Vagina (tissue), 2 donors: ENCODE measurements around the gene TTR.

Experiments
- POLR2A ChIP-seq, 2 donors: fragments of 450-650 bp; IDR thresholded peaks; one replicate each; pipeline ENCODE4 v1.6.1; 2017; ENCODE audit warnings: antibody characterized with exemption in 2 of 2, mild to moderate bottlenecking in 2 of 2, moderate library complexity in 2 of 2
- POLR2AphosphoS5 ChIP-seq, 2 donors: sonication (generic); formaldehyde crosslinking; IDR thresholded peaks; one replicate each; pipeline ENCODE4 v1.9.0; 2017; ENCODE audit warnings: antibody characterized with exemption in 2 of 2, mild to moderate bottlenecking in 2 of 2, low read depth in 1 of 2; ENCODE audit not compliant: insufficient read depth in 1 of 2
- TF ChIP-seq, protein P1 (sequence below), 3 experiments: fragments of 450-650 bp in 2 of 3; fragments of 200-600 bp in 1 of 3; sonication (generic) in 1 of 3; IDR thresholded peaks; one replicate each; pipeline ENCODE4 v1.5.1; 2017 to 2019; ENCODE audit warnings: antibody characterized with exemption in 3 of 3, mild to moderate bottlenecking in 2 of 3, moderate library complexity in 2 of 3

DNA sequence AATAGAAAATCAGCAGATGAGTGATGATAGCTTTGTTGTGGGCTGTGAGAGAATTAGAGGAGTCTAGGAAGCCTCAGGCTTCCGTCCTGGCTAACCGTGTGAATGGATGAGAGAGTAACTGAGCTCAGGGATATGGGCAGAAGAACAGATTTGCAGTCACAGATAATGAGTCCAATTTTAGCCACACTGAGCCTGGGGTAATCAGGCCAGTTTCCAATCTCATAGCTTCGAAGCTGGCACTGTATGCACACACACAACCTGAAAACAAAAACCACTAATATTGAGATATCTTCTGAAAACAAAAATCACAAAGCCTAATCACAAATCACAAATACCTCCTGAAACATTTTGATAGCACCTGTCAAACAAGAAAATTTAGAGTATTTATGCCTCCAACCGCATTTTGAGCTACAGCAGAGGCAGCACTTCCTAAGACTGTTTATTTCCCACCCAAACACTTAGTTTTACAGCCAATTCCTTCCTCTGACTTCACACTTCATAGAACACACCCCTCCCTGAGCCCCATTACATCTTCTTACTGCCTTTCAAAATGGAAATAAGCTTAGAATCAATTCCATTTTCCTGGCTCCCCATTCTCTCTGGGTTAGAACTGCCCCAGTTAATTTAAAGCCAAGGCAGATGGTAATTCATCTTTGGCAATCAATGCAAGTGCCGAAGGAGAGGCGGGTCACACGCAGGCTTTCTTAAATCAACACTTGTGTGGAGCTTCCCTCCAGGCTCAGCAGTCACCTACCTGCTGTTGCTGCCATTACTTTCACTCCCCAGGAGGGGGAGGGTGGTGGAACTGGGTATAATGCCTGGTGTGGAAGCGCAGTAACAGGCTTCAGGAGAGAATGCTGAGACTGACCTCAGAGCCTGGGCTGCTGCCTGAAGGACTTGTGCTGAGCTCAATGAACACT, 18.9 kb downstream of the TTR start:
- TF ChIP-seq, protein P1, sequence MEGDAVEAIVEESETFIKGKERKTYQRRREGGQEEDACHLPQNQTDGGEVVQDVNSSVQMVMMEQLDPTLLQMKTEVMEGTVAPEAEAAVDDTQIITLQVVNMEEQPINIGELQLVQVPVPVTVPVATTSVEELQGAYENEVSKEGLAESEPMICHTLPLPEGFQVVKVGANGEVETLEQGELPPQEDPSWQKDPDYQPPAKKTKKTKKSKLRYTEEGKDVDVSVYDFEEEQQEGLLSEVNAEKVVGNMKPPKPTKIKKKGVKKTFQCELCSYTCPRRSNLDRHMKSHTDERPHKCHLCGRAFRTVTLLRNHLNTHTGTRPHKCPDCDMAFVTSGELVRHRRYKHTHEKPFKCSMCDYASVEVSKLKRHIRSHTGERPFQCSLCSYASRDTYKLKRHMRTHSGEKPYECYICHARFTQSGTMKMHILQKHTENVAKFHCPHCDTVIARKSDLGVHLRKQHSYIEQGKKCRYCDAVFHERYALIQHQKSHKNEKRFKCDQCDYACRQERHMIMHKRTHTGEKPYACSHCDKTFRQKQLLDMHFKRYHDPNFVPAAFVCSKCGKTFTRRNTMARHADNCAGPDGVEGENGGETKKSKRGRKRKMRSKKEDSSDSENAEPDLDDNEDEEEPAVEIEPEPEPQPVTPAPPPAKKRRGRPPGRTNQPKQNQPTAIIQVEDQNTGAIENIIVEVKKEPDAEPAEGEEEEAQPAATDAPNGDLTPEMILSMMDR (IDR thresholded peaks at IDR 0.05), result no peak
- TF ChIP-seq POLR2AphosphoS5 (IDR thresholded peaks at IDR 0.05; ENCODE audit: insufficient read depth in 1 of 2, low read depth in 1 of 2) (no peak), POLR2A (IDR thresholded peaks at IDR 0.05) (no peak)
